OCI-LY7 (cell line): Measurements from ENCODE around the gene ATP4A.

Source experiments
- CTCF ChIP-seq: fragments of 200-600 bp; sonication (generic); conservative IDR thresholded peaks from 2 replicates; pipeline ENCODE4 v1.5.1; 2014; ENCODE audit warnings: mild to moderate bottlenecking, antibody characterized with exemption, low read length, moderate library complexity, mixed read lengths
- EZH2phosphoT487 ChIP-seq: fragments of 200-600 bp; sonication (generic); IDR thresholded peaks from 2 replicates; pipeline ENCODE4 v1.6.1; 2018; ENCODE audit warnings: low read depth, borderline replicate concordance, mild to moderate bottlenecking, mixed run types, antibody characterized with exemption, low read length, moderate library complexity, mixed read lengths

- TF ChIP-seq CTCF (no peak), EZH2phosphoT487 (no peak)
These were observed 2.0 kb downstream of the ATP4A start for GRCh38 chr19:35561436-35561835.
